ENCODE measurements around the gene KRTAP10-10.
"Not testable (repeated sequence)": the region's sequence is repeated elsewhere in the genome, so short reads cannot be mapped to it uniquely, and the experiment has no call there.

Gene KRTAP10-10

GRCh38 chr21:44627181-44627822, 9.9 kb upstream of the KRTAP10-10 start:
- DNase-seq, result not testable (repeated sequence)

DNA sequence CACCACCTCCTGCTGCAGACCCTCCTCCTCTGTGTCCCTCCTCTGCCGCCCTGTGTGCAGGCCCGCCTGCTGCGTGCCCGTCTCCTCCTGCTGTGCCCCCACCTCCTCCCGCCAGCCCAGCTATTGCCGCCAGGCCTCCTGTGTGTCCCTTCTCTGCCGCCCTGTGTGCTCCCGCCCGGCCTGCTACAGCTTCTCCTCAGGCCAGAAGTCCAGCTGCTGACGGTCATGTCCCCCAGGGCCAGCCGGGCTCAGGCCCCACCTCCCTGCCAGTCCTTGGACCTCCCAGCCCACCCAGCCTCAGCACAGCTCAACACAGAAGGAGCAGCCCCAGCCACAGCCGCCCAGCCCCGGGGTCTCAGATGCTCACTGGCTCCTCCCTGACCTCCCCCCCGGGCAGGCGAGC, 9.3 kb upstream of the KRTAP10-10 start:
- not testable (repeated sequence) for DNase-seq

DNA sequence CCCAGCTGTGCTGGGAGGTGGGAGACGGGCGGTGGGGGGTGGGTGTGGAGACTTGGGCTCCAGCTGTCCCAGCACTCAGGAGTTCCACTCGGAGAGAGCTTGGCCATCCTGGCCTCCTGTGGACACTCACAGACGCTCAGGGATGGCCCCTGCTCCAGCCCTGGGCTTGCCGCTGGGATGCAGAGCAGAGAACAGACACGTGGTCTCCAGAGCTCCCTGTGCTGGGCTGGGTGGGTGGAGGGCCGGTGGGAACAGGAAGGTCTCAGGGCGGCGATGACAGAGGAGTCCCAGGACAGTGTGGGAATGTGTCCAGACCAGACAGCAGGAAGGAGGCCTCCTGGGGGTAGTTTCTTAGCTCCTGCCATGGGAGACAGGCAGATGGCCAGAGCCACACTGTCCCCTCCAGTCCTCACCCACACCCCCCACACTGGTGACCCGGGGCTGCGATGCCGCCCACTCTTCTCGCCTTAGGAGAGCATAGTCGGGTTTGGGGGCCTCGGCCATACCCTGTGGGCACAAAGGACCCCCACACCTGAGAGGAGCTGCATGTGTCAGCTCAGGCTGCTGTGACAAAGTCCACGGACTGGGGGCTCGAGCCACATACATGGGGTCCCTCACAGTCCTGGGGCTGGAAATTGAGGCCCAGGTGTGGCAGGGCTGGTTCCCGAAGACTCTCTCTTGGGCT, 8.3 kb upstream of the KRTAP10-10 start:
- DNase-seq, result no peak

GRCh38 chr21:44630440-44630839, 6.7 kb upstream of the KRTAP10-10 start:
- no peak for DNase-seq

DNA sequence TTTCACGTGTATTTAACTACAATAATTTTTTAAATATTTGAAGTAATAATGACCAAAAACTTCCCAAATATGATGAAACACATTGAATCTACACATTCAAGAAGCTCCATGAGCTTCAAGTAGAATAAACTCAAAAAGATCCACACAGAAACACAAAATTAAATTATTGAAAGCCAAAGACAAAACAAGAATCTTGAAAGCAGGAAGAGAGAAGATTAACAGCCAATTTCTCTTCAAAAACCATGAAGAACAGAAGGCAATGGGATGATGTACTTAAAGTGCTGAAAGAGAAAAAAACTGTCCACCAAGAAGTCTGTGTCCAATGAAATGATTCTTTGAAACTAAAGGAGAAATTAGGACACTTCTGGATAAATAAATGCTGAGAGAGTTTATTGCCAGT, 5.1 kb upstream of the KRTAP10-10 start:
- DNase-seq, result no peak

- no peak for DNase-seq
Observed at GRCh38 chr21:44636209-44637017, 743 bp upstream of the KRTAP10-10 start.

DNA sequence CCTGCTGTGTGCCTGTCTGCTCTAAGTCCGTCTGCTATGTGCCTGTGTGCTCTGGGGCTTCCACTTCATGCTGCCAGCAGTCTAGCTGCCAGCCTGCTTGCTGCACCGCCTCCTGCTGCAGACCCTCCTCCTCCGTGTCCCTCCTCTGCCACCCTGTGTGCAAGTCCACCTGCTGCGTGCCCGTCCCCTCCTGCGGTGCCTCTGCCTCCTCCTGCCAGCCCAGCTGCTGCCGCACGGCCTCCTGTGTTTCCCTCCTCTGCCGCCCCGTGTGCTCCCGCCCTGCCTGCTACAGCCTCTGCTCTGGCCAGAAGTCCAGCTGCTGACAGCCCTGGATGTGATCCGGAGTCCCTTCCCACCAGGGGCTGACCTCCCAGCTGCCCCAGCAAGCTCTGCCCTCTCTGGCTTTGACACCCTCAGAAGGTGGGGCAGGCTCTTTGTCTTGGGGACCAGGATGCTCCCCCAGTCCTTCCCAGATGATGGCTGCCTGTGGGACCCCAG, 744 bp downstream of the KRTAP10-10 start:
- DNase-seq, result not testable (repeated sequence)

DNA sequence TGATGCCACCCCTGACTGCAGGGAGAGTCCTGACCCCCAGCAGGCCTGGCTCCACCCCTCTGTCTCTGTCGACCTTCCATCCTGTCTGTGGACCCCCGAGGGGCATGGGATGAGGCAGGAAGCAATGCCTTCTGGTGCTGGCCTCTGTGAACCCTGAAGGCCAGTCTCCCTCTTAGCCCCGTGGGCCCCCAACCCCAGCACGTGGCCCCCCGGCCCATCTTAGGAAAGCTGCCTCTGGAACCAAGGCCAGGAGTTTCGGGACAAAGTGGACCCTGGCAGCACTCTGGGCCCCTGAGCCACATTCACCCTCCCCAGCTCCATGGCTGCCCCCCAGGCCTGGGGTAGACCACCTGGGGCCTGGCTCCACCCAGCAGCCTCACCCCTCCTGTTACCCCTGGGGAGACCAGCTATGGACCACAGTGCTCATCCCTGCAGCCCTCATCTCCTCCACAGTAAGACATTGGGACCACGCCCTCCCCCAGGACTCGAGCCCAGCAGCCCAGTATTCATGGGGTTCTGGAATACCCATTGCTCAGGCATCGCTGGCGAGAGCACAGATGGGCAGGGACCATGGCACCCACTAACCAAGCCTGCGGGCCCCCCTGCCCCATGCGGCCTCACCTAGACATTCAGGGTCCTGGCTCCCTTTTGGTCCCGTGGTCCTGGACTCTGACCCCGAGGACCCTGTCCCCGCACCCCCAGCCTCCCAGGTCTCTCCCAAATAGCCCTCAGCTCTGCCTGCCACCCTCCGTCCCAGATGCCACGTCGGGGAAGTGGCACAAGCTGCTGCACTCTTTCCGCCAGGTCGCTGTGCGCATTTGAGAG, 1.6 kb downstream of the KRTAP10-10 start:
- not testable (repeated sequence) for DNase-seq

- DNase-seq, result no peak
Observed at GRCh38 chr21:44639331-44639655, 2.1 kb downstream of the KRTAP10-10 start.

DNA sequence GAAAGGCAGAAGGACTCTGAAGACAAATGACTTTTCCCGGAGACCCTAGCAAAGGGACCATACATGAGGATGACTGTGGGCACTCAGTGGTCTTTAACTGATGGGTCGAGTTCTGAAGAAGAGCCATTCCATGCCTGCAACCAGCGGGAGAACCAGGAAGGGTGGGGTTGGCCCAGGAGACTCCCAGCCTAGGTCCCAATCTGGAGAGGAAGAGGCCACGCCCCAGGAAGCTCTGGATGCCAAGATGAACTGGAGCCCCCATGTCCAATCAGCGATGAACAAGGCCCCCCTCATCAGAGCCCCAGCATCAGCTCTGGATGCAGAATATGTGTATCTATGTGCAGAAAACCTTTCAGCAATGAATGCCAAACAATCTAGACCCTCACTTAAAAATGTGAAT, 3.6 kb downstream of the KRTAP10-10 start:
- no peak for DNase-seq

GRCh38 chr21:44643741-44644310, 6.7 kb downstream of the KRTAP10-10 start:
- DNase-seq, result no peak

- DNase-seq, result no peak
Observed at GRCh38 chr21:44644878-44645277, 7.7 kb downstream of the KRTAP10-10 start.

- DNase-seq, result not testable (repeated sequence)
Observed at GRCh38 chr21:44646366-44647221, 9.4 kb downstream of the KRTAP10-10 start, which contains the start of gene KRTAP10-11. Gene KRTAP10-11, plus strand, starts transcription at chr21:44646414. Its CDS starts 45 bp downstream, at chr21:44646459.

DNA sequence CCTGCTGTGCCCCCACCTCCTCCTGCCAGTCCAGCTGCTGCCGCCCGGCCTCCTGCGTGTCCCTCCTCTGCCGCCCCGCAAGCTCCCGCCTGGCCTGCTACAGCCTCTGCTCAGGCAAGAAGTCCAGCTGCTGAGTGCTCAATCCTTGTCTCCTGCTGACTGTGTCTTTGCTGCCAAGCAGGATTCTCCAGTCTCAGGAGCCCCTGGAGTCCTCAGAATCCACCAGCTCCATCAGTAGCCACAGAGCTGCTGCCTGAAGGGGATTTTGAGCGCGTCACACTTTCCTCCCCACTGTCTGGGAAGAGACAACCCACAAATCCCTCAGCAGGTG, 10.0 kb downstream of the KRTAP10-10 start:
- DNase-seq, result no peak

GRCh38 chr21:44648557-44649311, 11.6 kb downstream of the KRTAP10-10 start:
- no peak for DNase-seq

DNA sequence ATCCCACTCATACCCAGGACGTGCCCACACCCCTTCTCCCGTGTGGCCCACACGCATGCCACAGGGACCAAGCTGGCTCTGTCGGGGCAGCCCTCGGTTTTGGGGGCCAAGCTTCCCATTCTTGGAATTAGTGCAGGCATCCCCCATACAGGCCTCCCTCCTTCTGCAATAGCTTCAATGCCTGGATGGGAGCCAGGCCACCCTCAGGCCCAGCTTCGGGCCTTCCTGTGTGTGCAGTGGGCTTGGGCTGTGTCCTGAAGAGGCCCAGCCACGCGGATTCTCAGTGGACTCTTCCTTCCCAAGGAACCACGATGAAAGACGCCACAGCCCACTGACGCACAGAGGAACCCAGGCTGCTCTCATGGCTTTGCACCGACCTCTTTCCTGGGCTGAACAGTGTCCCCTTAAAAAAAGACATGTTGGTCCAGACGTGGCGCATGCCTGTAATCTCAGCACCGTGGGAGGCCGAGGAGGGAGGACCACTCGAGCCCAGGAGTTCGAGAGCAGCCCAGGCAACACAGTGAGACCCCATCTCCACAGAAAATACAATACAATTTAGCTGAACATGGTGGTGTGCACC, 12.5 kb downstream of the KRTAP10-10 start:
- DNase-seq, result no peak

DNA sequence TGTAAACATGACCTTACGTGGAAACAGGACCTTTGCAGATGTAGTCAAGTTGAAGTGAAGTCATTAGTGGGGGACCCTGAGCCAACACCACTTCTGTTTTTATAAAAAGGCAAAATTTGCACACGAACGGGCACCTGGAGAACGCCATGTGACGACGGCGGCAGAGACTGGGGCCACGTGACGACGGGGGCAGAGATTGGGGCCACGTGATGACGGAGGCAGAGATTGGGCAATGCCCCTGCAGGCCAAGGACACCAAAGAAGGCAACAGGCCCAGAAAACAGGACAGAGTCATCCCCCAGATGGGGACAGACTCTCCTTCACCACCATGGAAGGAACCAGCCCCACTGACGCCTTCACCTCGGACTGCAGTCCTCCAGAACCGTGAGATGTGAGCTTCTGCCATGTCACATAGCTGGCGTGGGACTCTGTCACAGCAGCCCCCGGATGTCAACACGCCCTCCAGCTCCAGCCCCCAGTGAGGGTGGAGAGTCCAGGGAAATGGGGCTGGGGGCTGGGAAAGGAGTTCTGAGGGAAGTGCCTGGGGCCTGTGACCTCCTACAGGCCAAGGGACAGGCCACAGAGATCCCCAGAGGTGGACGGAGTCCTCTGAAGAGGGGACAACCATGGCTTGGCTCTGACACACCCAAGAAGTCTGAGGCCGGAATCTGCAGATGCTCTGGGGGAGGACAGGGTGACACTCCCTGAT, 13.3 kb downstream of the KRTAP10-10 start:
- DNase-seq, result no peak

DNA sequence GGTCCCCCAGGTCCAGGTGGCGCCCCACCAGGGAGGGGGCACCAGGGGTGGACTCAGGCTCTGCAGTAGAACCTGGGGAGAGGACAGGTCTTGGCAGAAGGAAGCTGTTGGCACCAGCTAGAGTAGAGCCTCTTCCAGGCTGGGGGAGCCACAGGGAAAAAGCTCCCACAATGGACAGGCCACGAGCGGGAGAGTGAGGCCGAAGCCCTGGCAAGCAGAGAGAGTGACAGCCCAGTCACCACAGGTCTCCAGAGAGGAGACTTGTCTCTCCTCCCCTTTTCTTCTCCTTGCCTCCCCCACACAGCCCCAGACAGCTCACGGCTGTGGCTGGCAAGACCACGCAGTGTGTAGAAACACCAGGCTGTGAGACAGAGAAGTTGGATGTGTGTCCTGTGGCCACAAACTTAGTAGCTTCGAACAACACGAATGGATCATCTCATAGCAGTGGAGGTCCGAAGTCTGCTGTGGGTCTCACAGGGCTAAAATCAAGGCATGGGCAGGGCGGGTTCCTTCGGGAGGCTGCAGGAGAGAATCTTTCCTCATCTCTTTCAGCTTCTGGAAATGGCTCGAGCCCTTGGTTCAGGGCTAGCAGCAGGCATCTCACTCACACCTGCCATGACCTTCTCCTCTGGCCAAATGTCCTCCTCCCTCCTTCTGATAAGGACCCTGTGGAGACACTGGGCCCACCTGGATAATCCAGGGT, 14.0 kb downstream of the KRTAP10-10 start:
- DNase-seq, result no peak

- no peak for DNase-seq
Observed at GRCh38 chr21:44653123-44653522, 16.0 kb downstream of the KRTAP10-10 start.
